GM12872 (cell line): ENCODE data around the gene TAF4.

ENCODE experiments used
- TF ChIP-seq, protein P1 (sequence below): IDR thresholded peaks from 3 replicates; pipeline ENCODE4 v1.5.1; 2011; ENCODE audit warnings: low read depth, mild to moderate bottlenecking, low read length, moderate library complexity; ENCODE audit not compliant: insufficient read depth

The TAF4 gene

DNA sequence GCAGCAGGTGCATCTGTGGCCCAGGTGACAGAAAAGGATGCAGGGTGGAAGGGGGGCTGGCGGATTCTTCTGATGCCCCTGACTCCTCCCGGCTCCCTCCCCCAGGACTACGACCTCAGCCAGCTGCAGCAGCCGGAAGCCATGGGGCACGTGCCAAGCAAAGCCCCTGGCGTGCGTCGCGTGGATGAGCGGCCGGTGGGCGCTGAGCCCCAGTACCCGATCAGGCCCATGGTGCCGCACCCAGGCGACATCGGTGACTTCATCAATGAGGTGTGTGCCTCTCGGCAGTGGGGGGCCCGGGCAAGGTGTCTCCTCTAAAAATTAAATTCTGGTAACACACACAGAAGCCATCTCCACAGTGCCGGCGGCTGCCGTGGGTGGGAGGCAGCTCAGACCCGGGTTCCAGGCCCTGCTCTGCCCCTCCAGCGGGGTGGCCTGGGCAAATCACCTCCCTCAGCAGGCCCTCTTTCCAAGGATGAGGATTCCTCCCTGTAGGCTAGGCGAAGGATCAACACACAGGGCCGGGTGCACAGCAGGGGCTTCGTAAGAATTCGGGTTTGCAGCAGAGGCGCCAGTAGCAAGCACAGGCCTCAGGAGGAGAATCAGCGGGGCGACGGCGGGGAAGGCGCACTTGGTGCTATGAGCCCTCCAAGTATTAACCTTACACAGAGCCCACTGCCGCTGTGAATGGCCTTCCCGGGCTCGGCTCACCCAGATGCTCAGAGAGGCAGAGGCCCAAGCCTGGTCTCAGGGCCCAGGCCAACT, 131.5 kb downstream of the TAF4 start:
- TF ChIP-seq, protein P1, sequence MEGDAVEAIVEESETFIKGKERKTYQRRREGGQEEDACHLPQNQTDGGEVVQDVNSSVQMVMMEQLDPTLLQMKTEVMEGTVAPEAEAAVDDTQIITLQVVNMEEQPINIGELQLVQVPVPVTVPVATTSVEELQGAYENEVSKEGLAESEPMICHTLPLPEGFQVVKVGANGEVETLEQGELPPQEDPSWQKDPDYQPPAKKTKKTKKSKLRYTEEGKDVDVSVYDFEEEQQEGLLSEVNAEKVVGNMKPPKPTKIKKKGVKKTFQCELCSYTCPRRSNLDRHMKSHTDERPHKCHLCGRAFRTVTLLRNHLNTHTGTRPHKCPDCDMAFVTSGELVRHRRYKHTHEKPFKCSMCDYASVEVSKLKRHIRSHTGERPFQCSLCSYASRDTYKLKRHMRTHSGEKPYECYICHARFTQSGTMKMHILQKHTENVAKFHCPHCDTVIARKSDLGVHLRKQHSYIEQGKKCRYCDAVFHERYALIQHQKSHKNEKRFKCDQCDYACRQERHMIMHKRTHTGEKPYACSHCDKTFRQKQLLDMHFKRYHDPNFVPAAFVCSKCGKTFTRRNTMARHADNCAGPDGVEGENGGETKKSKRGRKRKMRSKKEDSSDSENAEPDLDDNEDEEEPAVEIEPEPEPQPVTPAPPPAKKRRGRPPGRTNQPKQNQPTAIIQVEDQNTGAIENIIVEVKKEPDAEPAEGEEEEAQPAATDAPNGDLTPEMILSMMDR: no peak

DNA sequence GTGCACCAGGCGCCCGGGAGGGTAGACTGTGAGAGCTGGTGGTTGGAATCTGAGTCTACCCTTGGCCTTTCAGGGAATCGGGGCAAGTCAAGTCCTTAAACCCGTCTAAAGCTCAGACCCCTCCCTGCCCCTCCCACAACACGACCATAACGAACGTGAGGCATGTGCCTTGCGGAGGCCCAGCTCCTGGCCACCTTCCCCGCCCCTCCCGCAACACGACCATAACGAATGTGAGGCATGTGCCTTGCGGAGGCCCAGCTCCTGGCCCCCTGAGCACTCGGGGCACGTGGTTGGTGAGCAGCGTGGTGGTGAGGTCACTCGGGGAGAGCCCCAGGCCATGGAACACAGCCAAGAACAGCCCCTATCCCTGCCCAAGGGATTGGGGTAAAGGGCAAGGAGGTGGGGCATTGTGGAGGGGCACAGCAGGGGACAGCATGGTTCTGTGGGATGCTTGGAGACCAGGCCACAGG, 132.2 kb downstream of the TAF4 start:
- TF ChIP-seq, protein P1: no peak

DNA sequence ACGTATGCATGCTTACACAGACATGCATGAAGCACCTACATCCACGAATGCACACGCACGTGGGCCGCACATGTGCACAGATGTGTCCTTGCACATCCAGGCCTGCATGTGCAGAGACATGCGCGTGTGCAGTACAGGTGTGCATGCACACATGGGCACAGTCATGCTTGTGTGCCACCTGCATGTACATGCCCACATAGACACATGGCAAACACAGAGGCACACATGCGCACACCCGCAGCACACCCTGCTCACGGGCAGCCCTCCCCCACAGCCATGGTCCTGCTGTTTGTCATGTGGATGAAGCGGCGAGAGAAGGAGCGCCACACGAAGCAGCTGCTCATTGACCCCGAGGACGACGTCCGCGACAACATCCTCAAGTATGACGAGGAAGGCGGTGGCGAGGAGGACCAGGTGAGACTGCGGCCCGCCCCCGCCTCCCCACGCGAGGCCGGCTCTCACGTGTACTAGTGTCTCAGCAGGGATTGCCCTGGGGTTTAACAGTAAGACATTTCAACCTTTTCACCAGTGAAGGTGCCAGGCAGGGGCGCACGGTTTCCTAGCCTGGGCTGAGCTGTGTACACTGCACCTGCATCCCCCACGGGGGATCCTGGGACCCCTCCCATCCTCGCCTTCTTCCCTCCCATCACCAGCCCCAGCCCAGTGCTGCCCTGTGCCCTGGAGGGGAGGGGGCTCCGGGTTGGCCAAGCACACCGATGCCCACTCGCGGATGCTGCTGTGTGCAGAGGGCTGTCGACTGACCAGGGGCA, 132.8 kb downstream of the TAF4 start:
- TF ChIP-seq, protein P1: no peak

DNA sequence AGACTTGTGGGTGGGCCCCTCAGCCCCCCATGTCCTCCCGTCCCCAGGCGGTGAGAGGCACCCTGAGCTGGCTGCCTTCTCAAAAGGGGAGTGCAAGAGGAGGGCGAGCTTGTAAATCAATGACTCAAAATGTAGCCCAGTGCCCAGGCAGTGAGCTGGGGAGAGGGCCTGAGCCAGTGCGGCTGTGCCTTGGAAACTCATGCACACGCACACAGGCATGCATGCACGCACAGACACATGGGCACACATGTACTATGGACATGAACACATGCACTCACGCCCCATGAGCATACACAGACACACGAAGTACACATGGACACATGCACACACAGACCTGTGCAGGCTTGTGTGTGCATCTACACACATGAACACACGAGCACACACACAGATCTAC, 133.5 kb downstream of the TAF4 start:
- TF ChIP-seq, protein P1: no peak

DNA sequence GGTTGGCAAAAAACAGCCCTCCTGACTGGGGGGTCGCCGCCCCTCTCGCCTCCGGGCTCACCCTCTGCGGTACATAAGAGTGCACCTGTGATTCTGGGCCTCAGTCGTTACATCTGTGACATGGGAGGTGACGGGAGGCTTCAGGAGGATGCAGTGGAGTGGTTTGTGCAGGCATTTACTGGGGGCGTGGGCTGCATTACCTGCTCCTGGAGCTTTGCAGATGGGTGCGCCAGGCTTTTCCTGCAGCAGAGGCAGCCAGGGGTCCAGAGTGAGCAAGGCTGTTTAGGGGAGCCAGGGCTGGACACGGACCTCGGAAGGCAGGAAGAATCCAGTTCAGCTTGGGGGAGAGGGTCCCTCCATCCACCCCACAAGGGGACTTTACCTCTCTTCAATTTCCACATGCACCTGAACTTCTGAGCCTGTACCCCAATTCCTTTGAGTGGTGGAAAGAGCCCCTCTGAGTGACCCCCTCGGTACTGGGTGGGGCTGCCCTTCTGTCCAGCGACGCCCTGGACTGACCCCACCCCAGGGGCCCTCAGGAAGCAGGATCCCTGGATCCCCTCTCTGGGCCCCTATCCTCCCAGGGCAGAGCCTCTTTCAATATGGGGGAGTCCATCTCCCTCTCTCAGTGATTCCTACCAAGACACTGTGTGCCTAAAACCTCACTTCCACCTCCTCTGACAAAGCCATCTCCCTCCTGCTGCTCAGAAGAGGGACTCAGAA, 134.0 kb downstream of the TAF4 start:
- TF ChIP-seq, protein P1: no peak

DNA sequence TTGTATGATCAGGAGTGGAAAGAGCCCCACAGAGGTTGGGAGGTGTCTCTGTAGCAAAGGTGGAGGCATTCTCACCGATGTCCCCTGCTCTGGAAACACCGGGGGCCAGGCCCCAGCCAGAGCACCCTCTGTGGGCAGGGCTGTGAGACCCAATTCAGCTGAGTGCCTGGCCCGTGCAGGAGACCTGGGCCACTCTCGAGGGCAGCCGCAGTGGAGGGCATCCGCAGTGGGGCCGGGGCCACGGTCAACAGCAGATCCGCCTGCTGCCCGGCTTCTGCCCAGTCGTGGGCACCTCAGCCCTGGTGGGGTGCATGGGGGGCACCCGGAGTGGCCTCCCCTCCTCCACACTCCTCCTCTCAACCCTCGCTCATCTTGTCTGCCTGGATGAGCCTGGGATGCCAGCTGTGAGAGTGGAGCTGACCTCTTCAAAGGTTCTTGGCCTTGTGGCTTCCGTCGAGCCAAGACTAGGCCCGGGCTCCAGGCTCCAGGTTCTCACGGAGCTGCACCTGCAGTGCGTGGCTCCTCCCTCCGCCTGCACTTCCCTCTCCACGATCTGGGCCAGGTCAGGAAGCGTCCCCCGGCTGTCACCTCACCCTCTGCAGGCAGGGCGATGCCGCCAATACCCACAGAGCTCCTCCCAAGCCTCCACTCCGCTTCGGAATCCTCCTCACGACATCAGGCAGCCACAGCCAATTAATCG, 134.8 kb downstream of the TAF4 start:
- TF ChIP-seq, protein P1: no peak
